Osteoblast (primary cell): ENCODE data around the gene GABRR3. TPM values are rescaled to one million over a fixed set of nuclear protein-coding genes. Genes with fewer than 3 reads are reported as not detected.

Experiments
- DNase-seq: peaks from one replicate; pipeline ENCODE4 v3.0.0; 2011; ENCODE audit warnings: low spot score, mixed read lengths; ENCODE audit not compliant: insufficient read length; ENCODE audit errors: missing footprints
- H2AFZ ChIP-seq: 2 replicates; pipeline ENCODE4 v1.6.0; 2011; ENCODE audit warnings: mild to moderate bottlenecking, low read length
- H3K27ac ChIP-seq: 2 replicates; pipeline ENCODE4 v1.5.1; 2011; ENCODE audit warnings: mild to moderate bottlenecking, low read depth, low read length, moderate library complexity
- H3K27me3 ChIP-seq: 2 replicates; pipeline ENCODE4 v1.6.0; 2012; ENCODE audit warnings: mild to moderate bottlenecking, control low read depth, inconsistent platforms, low read length, moderate library complexity; ENCODE audit not compliant: insufficient read depth
- H3K36me3 ChIP-seq: 2 replicates; pipeline ENCODE4 v1.5.1; 2011; ENCODE audit warnings: mild to moderate bottlenecking, low read length, control low read depth, moderate library complexity; ENCODE audit not compliant: insufficient read depth
- H3K4me1 ChIP-seq: 2 replicates; pipeline ENCODE4 v1.5.1; 2011; ENCODE audit warnings: mild to moderate bottlenecking, low read length, control low read depth, moderate library complexity; ENCODE audit not compliant: insufficient read depth
- H3K4me2 ChIP-seq: 2 replicates; pipeline ENCODE4 v1.6.0; 2011; ENCODE audit warnings: mild to moderate bottlenecking, low read length; ENCODE audit not compliant: insufficient read depth
- H3K4me3 ChIP-seq: fragments of 200-600 bp; sonication (generic); 3 replicates; pipeline ENCODE4 v1.5.1; 2012; ENCODE audit warnings: mild to moderate bottlenecking, low read length, inconsistent platforms; ENCODE audit not compliant: insufficient read depth
- H3K79me2 ChIP-seq: 2 replicates; pipeline ENCODE4 v1.6.0; 2012; ENCODE audit warnings: mild to moderate bottlenecking, low read length, control low read depth, inconsistent platforms; ENCODE audit not compliant: insufficient read depth
- H3K9me3 ChIP-seq: 2 replicates; pipeline ENCODE4 v1.5.1; 2011; ENCODE audit warnings: low read depth, low read length, control low read depth
- H4K20me1 ChIP-seq: 2 replicates; pipeline ENCODE4 v1.6.0; 2012; ENCODE audit warnings: mild to moderate bottlenecking, low read length, control low read depth; ENCODE audit not compliant: insufficient read depth
- CTCF ChIP-seq: IDR thresholded peaks from 2 replicates; pipeline ENCODE4 v1.5.1; 2011; ENCODE audit warnings: mild to moderate bottlenecking, low read depth, low read length, moderate library complexity; ENCODE audit errors: extremely low read depth
- total RNA-seq: library from RNA; depleted of rRNA; stranded (reverse); fragments of >200 nt; gene quantifications from 2 replicates; pipeline ENCODE4 v1.2.3, GENCODE V29; 2012

The GABRR3 gene
- total RNA-seq, 1 donor: not detected

GRCh38 chr3:97970156-97970555 lies 65.0 kb downstream of the GABRR3 start:
- Histone ChIP-seq H4K20me1 (peaks cover 13% of the 10 kb centered on the region), H3K4me2 (peak overlapping the region; percentile 7), H3K4me1 (peaks cover 9% of the 10 kb centered on the region), H3K4me3 (no peak overlapping the region), H3K27me3 (no peaks in the 10 kb centered on the region), H3K9me3 (no peaks in the 10 kb centered on the region), H3K36me3 (peaks cover 16% of the 10 kb centered on the region), H3K27ac (no peak overlapping the region), H2AFZ (no peak overlapping the region), H3K79me2 (peaks cover 65% of the 10 kb centered on the region)
- TF ChIP-seq CTCF: no peak
- DNase-seq: no peak

DNA sequence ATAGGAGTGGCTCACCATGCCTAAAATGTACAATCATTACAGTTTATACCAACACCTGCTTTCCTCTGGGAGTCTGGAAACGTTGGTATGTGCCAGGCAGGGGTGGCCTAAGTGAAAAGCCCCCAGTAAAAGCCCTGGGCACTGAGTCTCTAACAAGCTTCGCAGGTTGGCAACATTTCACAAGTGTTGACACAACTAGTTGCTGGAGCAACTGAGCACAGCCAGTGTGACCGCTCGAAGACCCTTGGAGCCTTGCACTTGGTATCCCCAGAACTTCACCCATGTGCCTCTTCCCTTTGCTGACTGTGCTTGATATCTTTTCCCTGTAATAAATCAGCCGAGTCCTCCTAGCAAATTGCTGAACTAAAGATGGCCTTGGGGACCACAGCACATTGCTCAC lies 65.6 kb downstream of the GABRR3 start:
- no peak for TF ChIP-seq CTCF
- peaks cover 13% of the 10 kb centered on the region for H4K20me1 ChIP-seq
- H3K27me3 ChIP-seq: no peaks in the 10 kb centered on the region
- DNase-seq: no peak
- H3K4me3 ChIP-seq: no peak overlapping the region
- H3K36me3 ChIP-seq: peaks cover 16% of the 10 kb centered on the region
- H3K9me3 ChIP-seq: no peaks in the 10 kb centered on the region
- H3K4me2 ChIP-seq: no peak overlapping the region
- H3K4me1 ChIP-seq: peaks cover 9% of the 10 kb centered on the region
- H3K27ac ChIP-seq: no peak overlapping the region
- peaks cover 69% of the 10 kb centered on the region for H3K79me2 ChIP-seq
- no peak overlapping the region for H2AFZ ChIP-seq

DNA sequence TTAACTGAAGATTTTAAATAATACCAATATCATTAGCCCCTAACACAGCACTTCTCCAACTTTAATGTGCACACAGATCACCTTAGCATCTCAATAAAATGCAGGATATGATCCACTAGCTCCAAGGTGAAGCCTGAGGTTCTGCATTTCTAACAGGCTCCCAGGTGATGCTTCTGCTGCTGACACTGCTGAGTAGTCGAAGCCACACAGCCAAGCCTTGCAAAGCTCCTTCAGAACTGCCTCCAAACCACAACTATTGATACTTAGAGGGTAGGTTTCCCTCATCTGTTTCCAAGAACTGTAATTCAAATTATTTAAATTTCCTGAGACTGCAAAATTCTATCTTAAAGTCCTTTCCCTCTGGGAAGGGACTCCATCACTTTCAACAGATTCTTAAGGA lies 66.7 kb downstream of the GABRR3 start:
- Histone ChIP-seq H3K27ac (no peak overlapping the region), H3K27me3 (no peaks in the 10 kb centered on the region), H3K79me2 (peaks cover 78% of the 10 kb centered on the region), H3K4me2 (no peak overlapping the region), H3K4me3 (no peak overlapping the region), H2AFZ (no peak overlapping the region), H3K36me3 (peaks cover 16% of the 10 kb centered on the region), H3K4me1 (peaks cover 9% of the 10 kb centered on the region), H4K20me1 (peaks cover 13% of the 10 kb centered on the region), H3K9me3 (no peaks in the 10 kb centered on the region)
- DNase-seq: no peak
- TF ChIP-seq CTCF: no peak

DNA sequence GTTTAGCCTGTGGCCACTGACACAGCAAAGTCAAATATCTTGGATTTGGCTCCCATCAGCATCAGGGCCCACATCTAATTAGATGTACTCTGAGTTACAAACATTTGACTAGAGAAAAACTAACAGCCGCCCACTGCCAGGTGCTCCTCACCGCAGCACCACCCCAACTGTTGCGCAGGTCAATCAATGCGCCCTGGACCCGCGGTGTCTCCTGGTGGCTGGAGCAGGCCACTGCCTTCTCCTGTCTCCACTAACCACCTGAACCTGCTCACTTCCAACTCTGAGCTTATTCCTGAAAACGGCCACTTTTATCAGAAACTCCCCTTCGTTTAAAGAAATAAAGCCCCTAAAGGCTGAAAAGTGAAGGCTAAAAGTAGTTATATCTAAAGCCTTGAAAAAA lies 67.1 kb downstream of the GABRR3 start:
- Histone ChIP-seq H3K79me2 (peaks cover 82% of the 10 kb centered on the region), H3K36me3 (peaks cover 16% of the 10 kb centered on the region), H2AFZ (no peak overlapping the region), H3K4me1 (peaks cover 9% of the 10 kb centered on the region), H3K27me3 (no peaks in the 10 kb centered on the region), H3K9me3 (no peaks in the 10 kb centered on the region), H3K4me2 (no peak overlapping the region), H3K4me3 (no peak overlapping the region), H3K27ac (no peak overlapping the region), H4K20me1 (peaks cover 13% of the 10 kb centered on the region)
- no peak for TF ChIP-seq CTCF
- no peak for DNase-seq
